Transverse colon (tissue), 4 donors: ENCODE results near the gene KCNK15. TPM values are rescaled to one million over a fixed set of nuclear protein-coding genes. Genes with fewer than 3 reads are reported as not detected.

Source experiments
- DNase-seq: peaks from one replicate; pipeline ENCODE4 v3.0.0-alpha.2; 2019
- H3K27ac ChIP-seq, 4 donors: fragments of 200-600 bp; sonication (generic); 2 replicates each; pipeline ENCODE4 v1.5.1; 2016 to 2018; ENCODE audit warnings: inconsistent platforms in 4 of 4
- H3K27me3 ChIP-seq: fragments of 200-600 bp; sonication (generic); 2 replicates; pipeline ENCODE4 v1.5.1; 2017; ENCODE audit warnings: inconsistent platforms
- H3K36me3 ChIP-seq, 4 donors: fragments of 200-600 bp; sonication (generic); 2 replicates each; pipeline ENCODE4 v1.5.1; 2017 to 2019; ENCODE audit warnings: inconsistent platforms in 4 of 4
- H3K4me1 ChIP-seq, 4 donors: fragments of 200-600 bp; sonication (generic); 2 replicates each; pipeline ENCODE4 v1.5.1; 2017 to 2020; ENCODE audit warnings: inconsistent platforms in 4 of 4
- H3K4me3 ChIP-seq, 4 donors: fragments of 200-600 bp; sonication (generic); 1 replicate in 1 of 4; 2 replicates in 3 of 4; pipeline versions ENCODE4 v1.5.1 to v1.6.1; 2017 to 2019; ENCODE audit warnings: inconsistent platforms in 4 of 4
- H3K9me3 ChIP-seq, 2 donors: fragments of 200-600 bp; sonication (generic); 2 replicates each; pipeline ENCODE4 v1.5.1; 2017 to 2019; ENCODE audit warnings: inconsistent platforms in 2 of 2
- CTCF ChIP-seq, 5 experiments: fragments of 200-600 bp in 3 of 5; fragments of 450-650 bp in 2 of 5; sonication (generic) in 3 of 5; IDR thresholded peaks; 1 replicate in 2 of 5; 2 replicates in 3 of 5; pipeline ENCODE4 v1.5.1; 2016 to 2017; ENCODE audit warnings: antibody characterized with exemption in 5 of 5, inconsistent platforms in 3 of 5, mild to moderate bottlenecking in 2 of 5, moderate library complexity in 1 of 5
- EP300 ChIP-seq: sonication (generic); formaldehyde crosslinking; IDR thresholded peaks from one replicate; pipeline ENCODE4 v1.6.1; 2017; ENCODE audit warnings: antibody characterized with exemption, low read depth
- POLR2A ChIP-seq: fragments of 450-650 bp; IDR thresholded peaks from one replicate; pipeline ENCODE4 v1.6.1; 2016; ENCODE audit warnings: antibody characterized with exemption, mild to moderate bottlenecking, moderate library complexity
- POLR2AphosphoS5 ChIP-seq, 3 donors: sonication (generic); formaldehyde crosslinking; IDR thresholded peaks; one replicate each; pipeline ENCODE4 v1.6.1; 2016; ENCODE audit warnings: antibody characterized with exemption in 3 of 3
- WGBS, 2 donors: methylation state at CpG; one replicate each; pipeline ENCODE4 v1.1.5; 2018; ENCODE audit warnings: low coverage in 1 of 2; 5-methylcytosine and 5-hydroxymethylcytosine counted together
- in situ Hi-C, 4 donors: fragments of 200-750 bp; cut with MboI; loops; one replicate each; pipeline versions ENCODE4 v1.15.0 to v1.15.1; 2017; ENCODE audit warnings: low sequenced_read_pairs in 3 of 4, low pct_ligation_motif_present in 1 of 4, low pct_unique_long_range_greater_than_20kb in 1 of 4
- intact Hi-C: fragments of 100-400 bp; cut with DNase I; formaldehyde crosslinking; loops from one replicate; pipeline ENCODE4 v1.15.1; 2023; ENCODE audit warnings: low total_unique reads
- total RNA-seq, 4 donors: library from RNA; depleted of rRNA; stranded (reverse); fragments of >200 nt; gene quantifications; one replicate each; pipeline ENCODE4 v1.1.0, GENCODE V29; 2016

KCNK15 gene
- total RNA-seq, 4 donors from 2014 or later = 0.27 to 1.3 TPM; not detected in 2

GRCh38 chr20:44706301-44707017, 39.2 kb upstream of the KCNK15 start:
- Histone ChIP-seq H3K36me3 (no peaks in the 10 kb centered on the region), H3K27me3 (no peaks in the 10 kb centered on the region), H3K4me1 (peaks cover 0 to 12% (median 6%) of the 10 kb centered on the region in 4 donors), H3K27ac (no peak overlapping the region), H3K9me3 (no peaks in the 10 kb centered on the region), H3K4me3 (no peak overlapping the region)
- TF ChIP-seq POLR2AphosphoS5 (IDR thresholded peaks at IDR 0.05) (no peak), POLR2A (no peak), CTCF (IDR thresholded peaks at IDR 0.05) (no peak), EP300 (no peak)
- no peak for DNase-seq
- in situ Hi-C loops = no loop called here
- 68% methylated on average over 9 of the region's 10 CpGs; no CpG with 5 or more reads in 1 of the 2 donors for WGBS, 2 donors
- intact Hi-C loops = no loop called here

GRCh38 chr20:44707018-44707579, 38.6 kb upstream of the KCNK15 start:
- WGBS, 2 donors = 78 to 92% methylated on average over 5 of the region's 5 CpGs
- no peak for DNase-seq
- intact Hi-C loops = no loop called here

GRCh38 chr20:44709380-44709779, 36.3 kb upstream of the KCNK15 start:
- no peak for TF ChIP-seq EP300
- TF ChIP-seq CTCF (IDR thresholded peaks at IDR 0.05) = no peak
- no peak for TF ChIP-seq POLR2A
- TF ChIP-seq POLR2AphosphoS5 (IDR thresholded peaks at IDR 0.05) = no peak
- Histone ChIP-seq H3K4me1 (peaks cover under 1 to 5% (median 3%) of the 10 kb centered on the region in 4 donors), H3K36me3 (no peaks in the 10 kb centered on the region), H3K27ac (no peak overlapping the region), H3K27me3 (no peaks in the 10 kb centered on the region), H3K4me3 (no peak overlapping the region), H3K9me3 (no peaks in the 10 kb centered on the region)
- no peak for DNase-seq
- intact Hi-C loops = no loop called here
- 72 to 80% methylated on average over 1 to 11 of the region's 11 CpGs for WGBS, 2 donors
- in situ Hi-C loops = no loop called here

More at GRCh38 chr20:44707018-44707579, 38.6 kb upstream of the KCNK15 start:
- H3K9me3 ChIP-seq = no peaks in the 10 kb centered on the region
- H3K36me3 ChIP-seq = no peaks in the 10 kb centered on the region
- H3K4me3 ChIP-seq = no peak overlapping the region
- peaks cover 0 to 12% (median 6%) of the 10 kb centered on the region in 4 donors for H3K4me1 ChIP-seq
- H3K27ac ChIP-seq = no peak overlapping the region
- in situ Hi-C loops = no loop called here
- TF ChIP-seq CTCF (IDR thresholded peaks at IDR 0.05) = no peak
- no peaks in the 10 kb centered on the region for H3K27me3 ChIP-seq

- H3K27ac ChIP-seq = no peak overlapping the region
- intact Hi-C loops (no loop called here), in situ Hi-C loops (no loop called here)
- TF ChIP-seq POLR2AphosphoS5 (IDR thresholded peaks at IDR 0.05) (no peak), EP300 (no peak), CTCF (IDR thresholded peaks at IDR 0.05) (no peak), POLR2A (no peak)
- no peaks in the 10 kb centered on the region for H3K9me3 ChIP-seq
- no peak for DNase-seq
- 80 to 88% methylated on average over 1 to 9 of the region's 9 CpGs for WGBS, 2 donors
- H3K4me1 ChIP-seq = peaks cover 4 to 10% (median 7%) of the 10 kb centered on the region in 4 donors
- H3K36me3 ChIP-seq = no peaks in the 10 kb centered on the region
- H3K4me3 ChIP-seq = no peak overlapping the region
- no peaks in the 10 kb centered on the region for H3K27me3 ChIP-seq
Measured at GRCh38 chr20:44709797-44710196, 35.9 kb upstream of the KCNK15 start.
